ENCODE data around the gene STRC. TPM values are rescaled to one million over a fixed set of nuclear protein-coding genes. Genes with fewer than 3 reads are reported as not detected.

The STRC gene
- total and polyA plus RNA-seq, 9 donors = 0.23 to 0.89 (median 0.35) TPM

Small RNAs within 50 kb of the gene (small RNA-seq; reads per million reads assigned to genes)
- gene PDIA3P2 = not detected
- gene RNU6-554P = not detected
- gene RNU6-610P = not detected

Other genes starting within 250 kb of the STRC start
- 10 to 100 TPM; 14.2 to 24.1 (median 20.5) TPM for gene ZSCAN29, start 247.8 kb downstream of the STRC start, total RNA-seq
- 10 to 100 TPM in 1 of 2 donors, 1 to 10 TPM in 1; 8.5 to 10.1 TPM for gene ZSCAN29, start 247.8 kb downstream of the STRC start, polyA plus RNA-seq
- 10 to 100 TPM; 10.8 to 17.0 (median 15.4) TPM for gene TUBGCP4, start 247.7 kb downstream of the STRC start, total RNA-seq
- 10 to 100 TPM in 1 of 2 donors, 1 to 10 TPM in 1; 5.0 to 15.7 TPM for gene TUBGCP4, start 247.7 kb downstream of the STRC start, polyA plus RNA-seq
- 10 to 100 TPM; 29.7 to 72.1 (median 51.8) TPM for gene TP53BP1, start 125.6 kb downstream of the STRC start, total RNA-seq
- gene TP53BP1, start 125.6 kb downstream of the STRC start, polyA plus RNA-seq = 10 to 100 TPM; 14.5 to 33.4 TPM
- gene MAP1A, start 101.2 kb downstream of the STRC start, total RNA-seq = 10 to 100 TPM in 6 of 7 donors, 1 to 10 TPM in 1; 4.6 to 35.1 (median 20.1) TPM
- gene MAP1A, start 101.2 kb downstream of the STRC start, polyA plus RNA-seq = 10 to 100 TPM in 1 of 2 donors, 1 to 10 TPM in 1; 4.0 to 26.0 TPM
- gene PPIP5K1, start 28.6 kb downstream of the STRC start, total RNA-seq = 10 to 100 TPM; 16.5 to 45.2 (median 34.3) TPM
- 10 to 100 TPM in 1 of 2 donors, 1 to 10 TPM in 1; 7.6 to 27.0 TPM for gene PPIP5K1, start 28.6 kb downstream of the STRC start, polyA plus RNA-seq
- gene CKMT1B, start 24.8 kb downstream of the STRC start, total RNA-seq = under 1 TPM in 3 of 7 donors, not detected in 4; 0.11 to 0.41 (median 0.35) TPM
- gene CKMT1B, start 24.8 kb downstream of the STRC start, polyA plus RNA-seq = 1 to 10 TPM in 1 of 2 donors, under 1 TPM in 1; 0.08 to 1.1 TPM
- gene CATSPER2, start 30.0 kb upstream of the STRC start, total RNA-seq = 10 to 100 TPM in 1 of 7 donors, 1 to 10 TPM in 6; 3.8 to 10.2 (median 6.3) TPM
- 1 to 10 TPM; 2.3 to 2.5 TPM for gene CATSPER2, start 30.0 kb upstream of the STRC start, polyA plus RNA-seq
- gene CKMT1A, start 75.1 kb upstream of the STRC start, total RNA-seq = under 1 TPM in 3 of 7 donors, not detected in 4; 0.31 to 0.92 (median 0.40) TPM
- gene CKMT1A, start 75.1 kb upstream of the STRC start, polyA plus RNA-seq = under 1 TPM; 0.13 to 0.62 TPM
- 100 to 1,000 TPM in 5 of 7 donors, 10 to 100 TPM in 2; 56.9 to 389 (median 260) TPM for gene PDIA3, start 127.6 kb upstream of the STRC start, total RNA-seq
- 100 to 1,000 TPM; 175 to 711 TPM for gene PDIA3, start 127.6 kb upstream of the STRC start, polyA plus RNA-seq
- 1 to 10 TPM; 2.2 to 7.2 (median 5.5) TPM for gene ELL3, start 158.2 kb upstream of the STRC start, total RNA-seq
- 1 to 10 TPM; 4.7 to 4.9 TPM for gene ELL3, start 158.2 kb upstream of the STRC start, polyA plus RNA-seq
- gene SERF2, start 173.5 kb upstream of the STRC start, total RNA-seq = 100 to 1,000 TPM; 433 to 587 (median 484) TPM
- 100 to 1,000 TPM; 254 to 981 TPM for gene SERF2, start 173.5 kb upstream of the STRC start, polyA plus RNA-seq
- under 1 TPM in 5 of 7 donors, not detected in 2; 0.07 to 0.36 (median 0.18) TPM for gene SERINC4, start 181.4 kb upstream of the STRC start, total RNA-seq
- gene SERINC4, start 181.4 kb upstream of the STRC start, polyA plus RNA-seq = under 1 TPM in 1 of 2 donors, not detected in 1; 0.39 TPM
- gene HYPK, start 181.8 kb upstream of the STRC start, total RNA-seq = 10 to 100 TPM in 6 of 7 donors, 1 to 10 TPM in 1; 9.1 to 20.7 (median 14.1) TPM
- 10 to 100 TPM in 1 of 2 donors, 1 to 10 TPM in 1; 7.2 to 12.3 TPM for gene HYPK, start 181.8 kb upstream of the STRC start, polyA plus RNA-seq
- 10 to 100 TPM; 12.4 to 29.3 (median 21.0) TPM for gene MFAP1, start 205.9 kb upstream of the STRC start, total RNA-seq
- gene MFAP1, start 205.9 kb upstream of the STRC start, polyA plus RNA-seq = 10 to 100 TPM; 18.6 to 54.1 TPM
- 1 to 10 TPM; 2.4 to 6.2 (median 4.0) TPM for gene WDR76, start 208.2 kb upstream of the STRC start, total RNA-seq
- gene WDR76, start 208.2 kb upstream of the STRC start, polyA plus RNA-seq = 1 to 10 TPM; 2.8 to 4.2 TPM

Measured in ovary (tissue), 9 donors.